ENCODE results near the gene MORF4L2. TPM values are rescaled to one million over a fixed set of nuclear protein-coding genes. Genes with fewer than 3 reads are reported as not detected.

The MORF4L2 gene
- total RNA-seq, 1 experiment from 2014 or later = 806 TPM

GRCh38 chrX:103699243-103699642 lies 12.7 kb upstream of the MORF4L2 start:
- DNase-seq (ENCODE audit: low read depth in 1 of 2, low spot score in 2 of 2) = no peak
- H3K36me3 ChIP-seq = no peaks in the 10 kb centered on the region
- H3K27ac ChIP-seq = no peak overlapping the region
- H3K27me3 ChIP-seq (replicated peaks) = no peaks in the 10 kb centered on the region
- H3K4me1 ChIP-seq (replicated peaks) = no peaks in the 10 kb centered on the region
- no peaks in the 10 kb centered on the region for H3K9me3 ChIP-seq (replicated peaks)
- H3K4me3 ChIP-seq = no peak overlapping the region

DNA sequence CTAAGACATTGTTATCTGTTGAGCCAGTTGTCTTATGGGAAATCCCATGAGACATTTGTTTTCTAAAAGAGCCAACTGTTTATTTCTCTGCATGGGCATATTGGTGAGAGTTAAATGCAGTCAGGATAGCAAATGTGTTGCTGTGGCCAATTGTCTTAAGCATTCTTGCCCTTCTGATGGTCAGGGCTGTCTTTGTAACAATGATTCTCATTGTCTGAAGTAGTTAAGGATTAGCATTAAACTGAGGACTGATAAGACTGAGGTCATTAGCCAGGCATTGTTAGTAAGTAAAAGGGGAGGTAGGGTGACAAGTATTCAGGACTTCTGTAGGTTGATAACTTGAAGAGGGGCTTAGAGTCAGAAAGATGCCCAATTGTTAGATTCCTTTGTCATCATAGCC lies 11.2 kb upstream of the MORF4L2 start:
- H3K4me3 ChIP-seq = no peak overlapping the region
- no peaks in the 10 kb centered on the region for H3K36me3 ChIP-seq
- no peaks in the 10 kb centered on the region for H3K9me3 ChIP-seq (replicated peaks)
- DNase-seq (ENCODE audit: low read depth in 1 of 2, low spot score in 2 of 2) = no peak
- no peaks in the 10 kb centered on the region for H3K27me3 ChIP-seq (replicated peaks)
- no peaks in the 10 kb centered on the region for H3K4me1 ChIP-seq (replicated peaks)
- H3K27ac ChIP-seq = no peak overlapping the region

DNA sequence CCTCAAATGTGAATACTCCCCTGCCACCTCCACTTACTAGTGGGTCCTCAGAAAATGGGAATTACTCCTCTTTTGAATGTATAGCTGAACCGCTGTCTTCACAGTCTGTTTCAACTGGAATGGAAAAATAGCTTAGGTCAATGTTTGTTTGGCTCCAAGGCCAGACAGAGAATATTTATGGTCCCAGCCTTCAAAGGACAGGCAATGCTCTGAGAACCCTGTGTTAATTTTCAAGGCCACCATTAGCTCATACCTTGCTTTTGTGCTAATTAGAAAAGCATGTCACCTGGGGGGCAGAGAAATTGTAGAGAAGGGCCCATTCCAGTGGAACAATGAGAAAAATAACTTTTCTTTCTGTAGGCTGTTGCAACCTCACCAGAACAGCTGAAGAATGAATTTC lies 4.6 kb upstream of the MORF4L2 start:
- H3K9me3 ChIP-seq (replicated peaks) = no peaks in the 10 kb centered on the region
- no peaks in the 10 kb centered on the region for H3K27me3 ChIP-seq (replicated peaks)
- H3K36me3 ChIP-seq = peaks cover 3% of the 10 kb centered on the region; the same call in 1 of the 2 replicates
- H3K27ac ChIP-seq = no peak overlapping the region
- no peak for DNase-seq (ENCODE audit: low read depth in 1 of 2, low spot score in 2 of 2)
- H3K4me3 ChIP-seq = no peak overlapping the region
- H3K4me1 ChIP-seq (replicated peaks) = no peaks in the 10 kb centered on the region

GRCh38 chrX:103688946-103689345 lies 2.4 kb upstream of the MORF4L2 start:
- no peak overlapping the region for H3K27ac ChIP-seq
- no peak overlapping the region for H3K4me3 ChIP-seq
- H3K36me3 ChIP-seq = peaks cover 20% of the 10 kb centered on the region
- peak in 1 of 2 experiments; percentile 21 for DNase-seq (ENCODE audit: low read depth in 1 of 2, low spot score in 2 of 2)
- H3K27me3 ChIP-seq (replicated peaks) = no peaks in the 10 kb centered on the region
- H3K9me3 ChIP-seq (replicated peaks) = no peaks in the 10 kb centered on the region
- H3K4me1 ChIP-seq (replicated peaks) = no peaks in the 10 kb centered on the region

GRCh38 chrX:103687696-103688201 lies 1.2 kb upstream of the MORF4L2 start:
- Histone ChIP-seq H3K4me1 (replicated peaks) (no peaks in the 10 kb centered on the region), H3K27me3 (replicated peaks) (no peaks in the 10 kb centered on the region), H3K9me3 (replicated peaks) (no peaks in the 10 kb centered on the region), H3K36me3 (peaks cover 32% of the 10 kb centered on the region), H3K27ac (peak overlapping the region; percentile 94), H3K4me3 (peak overlapping the region; percentile 68)
- peak; percentile 60 to 69 for DNase-seq (ENCODE audit: low read depth in 1 of 2, low spot score in 2 of 2)

DNA sequence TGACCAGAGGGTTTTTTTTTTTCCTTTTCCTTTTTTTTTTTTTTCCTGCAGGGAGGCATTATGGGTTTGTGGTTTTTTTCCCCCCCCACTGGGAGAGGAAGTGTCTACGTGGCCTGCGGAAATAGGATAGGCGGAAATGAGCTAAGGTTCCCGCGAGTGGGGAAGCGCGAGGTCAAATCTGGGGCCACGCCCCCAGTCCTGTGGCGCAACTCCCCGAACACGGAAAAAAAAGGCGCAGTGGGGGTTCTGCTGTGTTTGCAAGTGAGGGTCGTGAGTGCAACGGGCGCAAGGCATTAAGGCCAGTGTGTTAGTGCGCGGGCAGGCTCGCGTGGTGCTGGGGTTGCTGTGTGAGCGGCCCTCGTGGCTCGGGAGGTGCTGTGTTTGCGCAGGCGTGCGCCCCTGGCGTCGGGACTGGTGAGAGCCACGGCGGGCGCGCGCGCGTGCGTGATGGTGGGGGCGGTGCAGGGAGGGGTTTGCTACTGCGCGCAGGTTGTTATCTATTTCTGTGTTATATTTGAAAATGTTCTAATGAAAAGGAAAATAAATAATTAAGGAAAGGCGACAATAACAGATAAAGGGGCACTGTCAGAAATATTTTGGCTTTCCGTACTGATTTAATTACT lies 685 bp upstream of the MORF4L2 start:
- Histone ChIP-seq H3K4me1 (replicated peaks) (no peaks in the 10 kb centered on the region), H3K27me3 (replicated peaks) (no peaks in the 10 kb centered on the region), H3K27ac (peak overlapping the region; percentile 94), H3K36me3 (peaks cover 37% of the 10 kb centered on the region), H3K9me3 (replicated peaks) (no peaks in the 10 kb centered on the region), H3K4me3 (peak overlapping the region; percentile 68)
- peak; percentile 87 to 93 for DNase-seq (ENCODE audit: low read depth in 1 of 2, low spot score in 2 of 2)

- Histone ChIP-seq H3K36me3 (peaks cover 55% of the 10 kb centered on the region), H3K9me3 (replicated peaks) (no peaks in the 10 kb centered on the region), H3K4me1 (replicated peaks) (peaks cover 6% of the 10 kb centered on the region; the same call in 1 of the 2 replicates), H3K4me3 (peak overlapping the region; percentile 68), H3K27ac (peak overlapping the region; percentile 97), H3K27me3 (replicated peaks) (no peaks in the 10 kb centered on the region)
- DNase-seq (ENCODE audit: low read depth in 1 of 2, low spot score in 2 of 2) = peak in 1 of 2 experiments; percentile 3
These were observed 1.1 kb downstream of the MORF4L2 start for GRCh38 chrX:103685396-103685795.

GRCh38 chrX:103681443-103681842 lies 5.1 kb downstream of the MORF4L2 start:
- Histone ChIP-seq H3K4me3 (no peak overlapping the region), H3K36me3 (peaks cover 90% of the 10 kb centered on the region), H3K9me3 (replicated peaks) (no peaks in the 10 kb centered on the region), H3K4me1 (replicated peaks) (peaks cover 24% of the 10 kb centered on the region), H3K27me3 (replicated peaks) (no peaks in the 10 kb centered on the region), H3K27ac (no peak overlapping the region)
- DNase-seq (ENCODE audit: low read depth in 1 of 2, low spot score in 2 of 2) = no peak

DNA sequence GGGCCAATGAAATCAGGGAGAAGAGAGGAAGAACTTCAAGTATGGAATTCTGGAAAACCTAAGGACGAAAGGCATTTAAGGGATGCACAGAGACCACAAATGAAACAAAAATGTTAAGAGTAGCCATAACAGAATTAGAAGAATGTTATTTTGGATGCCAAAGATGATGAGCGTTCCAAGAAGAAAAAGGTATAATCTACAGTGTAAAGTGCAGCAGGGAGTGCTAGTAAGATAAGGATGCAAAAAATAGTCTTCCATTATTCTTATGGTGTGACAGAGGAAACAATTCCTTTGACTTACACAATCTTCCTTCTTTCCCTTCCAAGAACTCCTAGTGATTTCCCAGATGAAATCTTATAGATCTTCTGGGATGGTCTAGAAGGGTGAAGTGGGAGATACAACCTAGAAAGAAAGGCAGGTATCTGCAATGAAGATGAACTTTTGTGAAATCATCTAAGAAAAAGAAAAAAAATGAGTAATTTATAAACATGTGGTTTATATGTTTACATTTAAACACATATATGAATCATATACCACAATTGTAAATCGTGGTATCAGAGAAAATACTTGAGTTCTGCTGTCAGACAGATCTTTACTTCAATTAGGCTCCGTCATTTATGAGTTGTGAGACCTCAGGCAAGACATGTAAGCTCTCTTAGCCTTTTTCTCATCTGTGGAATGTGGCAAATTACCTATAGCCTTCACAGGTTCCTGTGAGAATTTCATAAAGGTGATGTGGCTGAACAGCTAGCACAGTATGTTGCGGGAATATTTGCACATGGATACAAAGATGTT lies 8.1 kb downstream of the MORF4L2 start:
- Histone ChIP-seq H3K9me3 (replicated peaks) (no peaks in the 10 kb centered on the region), H3K27me3 (replicated peaks) (no peaks in the 10 kb centered on the region), H3K36me3 (peaks cover 78% of the 10 kb centered on the region), H3K4me3 (no peak overlapping the region), H3K27ac (peak overlapping the region; percentile 57; the same call in 1 of the 2 replicates), H3K4me1 (replicated peaks) (peaks cover 24% of the 10 kb centered on the region)
- peak in 1 of 2 experiments; percentile 53 for DNase-seq (ENCODE audit: low read depth in 1 of 2, low spot score in 2 of 2)

DNA sequence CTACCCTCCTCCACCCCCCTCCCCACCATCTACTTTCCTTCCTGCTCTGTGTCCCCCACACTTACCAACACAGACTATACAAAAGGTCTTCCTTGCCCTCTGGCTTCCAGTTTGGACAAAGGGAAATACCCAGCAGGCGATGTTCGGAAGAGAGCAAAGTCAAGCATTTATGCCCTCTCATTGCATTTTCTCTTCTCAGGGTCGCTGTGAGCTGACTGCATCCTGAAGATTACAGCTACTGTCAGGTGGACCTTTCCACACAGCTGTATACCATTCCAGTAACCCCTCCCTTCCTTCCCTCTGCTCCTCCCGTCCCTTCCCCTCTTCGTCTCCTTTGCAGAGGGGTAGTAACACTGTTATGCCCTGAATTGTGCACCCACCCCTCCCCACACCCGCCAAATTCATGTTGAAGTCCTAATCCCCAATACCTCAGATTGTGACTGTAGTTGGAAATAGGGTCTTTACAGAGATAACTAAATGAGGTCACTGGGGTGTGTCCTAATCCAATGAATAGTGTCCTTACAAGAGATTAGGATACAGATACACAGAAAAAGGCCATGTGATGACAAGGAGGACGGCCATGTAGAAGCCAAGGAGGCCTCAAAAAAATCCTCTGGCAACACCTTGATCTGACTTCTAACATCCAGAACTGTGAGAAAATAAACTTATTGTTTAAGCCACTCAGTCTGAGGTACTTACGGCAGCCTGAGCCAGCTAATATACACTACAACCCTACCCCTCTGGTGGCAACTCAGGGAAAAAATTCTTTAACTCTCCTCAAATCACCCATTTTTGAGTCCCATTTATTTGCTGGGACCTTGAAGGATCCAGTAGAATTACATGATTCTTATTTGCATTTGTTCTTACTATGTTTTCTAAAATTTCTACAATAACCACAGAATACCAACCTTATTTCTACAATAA lies 11.7 kb downstream of the MORF4L2 start:
- Histone ChIP-seq H3K27me3 (replicated peaks) (no peaks in the 10 kb centered on the region), H3K27ac (no peak overlapping the region), H3K4me3 (no peak overlapping the region), H3K4me1 (replicated peaks) (peaks cover 12% of the 10 kb centered on the region), H3K9me3 (replicated peaks) (no peaks in the 10 kb centered on the region), H3K36me3 (peaks cover 42% of the 10 kb centered on the region)
- DNase-seq (ENCODE audit: low read depth in 1 of 2, low spot score in 2 of 2) = no peak

DNA sequence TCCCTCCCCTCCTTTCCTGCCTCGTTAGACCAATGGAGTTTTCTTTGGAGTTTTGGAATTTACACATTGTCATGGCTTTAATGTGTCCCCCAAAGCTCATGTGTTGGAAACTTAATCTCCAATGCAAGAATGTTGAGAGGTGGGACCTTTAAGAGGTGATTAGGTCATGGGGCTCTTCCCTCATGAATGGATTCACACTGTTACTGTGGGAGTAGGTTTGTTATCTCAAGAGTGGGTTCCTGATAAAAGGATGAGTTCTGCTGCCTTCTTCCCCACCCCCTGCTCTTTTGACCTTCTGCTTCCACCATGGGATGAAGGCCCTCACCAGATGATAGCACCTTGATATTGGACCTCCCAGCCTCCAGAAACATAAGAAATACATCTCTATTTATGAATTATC lies 16.8 kb downstream of the MORF4L2 start:
- Histone ChIP-seq H3K36me3 (peaks cover under 1% of the 10 kb centered on the region; the same call in 1 of the 2 replicates), H3K4me3 (no peak overlapping the region), H3K27me3 (replicated peaks) (no peaks in the 10 kb centered on the region), H3K4me1 (replicated peaks) (no peaks in the 10 kb centered on the region), H3K9me3 (replicated peaks) (no peaks in the 10 kb centered on the region), H3K27ac (no peak overlapping the region)
- no peak for DNase-seq (ENCODE audit: low read depth in 1 of 2, low spot score in 2 of 2)

GRCh38 chrX:103666202-103667107 lies 20.0 kb downstream of the MORF4L2 start:
- H3K36me3 ChIP-seq = no peaks in the 10 kb centered on the region
- DNase-seq (ENCODE audit: low read depth in 1 of 2, low spot score in 2 of 2) = no peak
- H3K4me1 ChIP-seq (replicated peaks) = no peaks in the 10 kb centered on the region
- H3K27ac ChIP-seq = no peak overlapping the region
- no peaks in the 10 kb centered on the region for H3K9me3 ChIP-seq (replicated peaks)
- no peak overlapping the region for H3K4me3 ChIP-seq
- H3K27me3 ChIP-seq (replicated peaks) = no peaks in the 10 kb centered on the region

Data from SJSA1 (cell line).